Stimulated activated CD8-positive, alpha-beta memory T cell treated with anti-CD3 and anti-CD28 coated beads, Interleukin-4, amount 100 ng/mL, for 24 hours (primary cell): ENCODE measurements around the gene MBD3L2B.
"Not testable (repeated sequence)": the region's sequence is repeated elsewhere in the genome, so short reads cannot be mapped to it uniquely, and the experiment has no call there.

Experiments used
- DNase-seq: peaks from one replicate; pipeline ENCODE4 v3.0.0-alpha.2; 2020; ENCODE audit warnings: low read depth

Gene MBD3L2B

GRCh38 chr19:7021331-7021730, at the start of gene MBD3L2B:
TSS of gene MBD3L2B (minus strand) at chr19:7021431. CDS start at chr19:7021397, 34 bp downstream.
- not testable (repeated sequence) for DNase-seq

GRCh38 chr19:7069904-7070226, 48.6 kb upstream of the MBD3L2B start:
- no peak for DNase-seq

GRCh38 chr19:7069042-7069903, 48.0 kb upstream of the MBD3L2B start, which contains the start of gene ZNF557:
TSS of gene ZNF557 (plus strand) at chr19:7069703. CDS start at chr19:7075075, 5,372 bp downstream.
- peak; percentile 98 for DNase-seq

- DNase-seq = no peak
These were observed 47.4 kb upstream of the MBD3L2B start for GRCh38 chr19:7068599-7068998.

GRCh38 chr19:7067716-7068115, 46.5 kb upstream of the MBD3L2B start:
- no peak for DNase-seq

GRCh38 chr19:7067122-7067521, 45.9 kb upstream of the MBD3L2B start:
- DNase-seq = not testable (repeated sequence)

- DNase-seq = no peak
These were observed 42.7 kb upstream of the MBD3L2B start for GRCh38 chr19:7063764-7064418.

GRCh38 chr19:7063339-7063738, 42.1 kb upstream of the MBD3L2B start:
- no peak for DNase-seq

- not testable (repeated sequence) for DNase-seq
These were observed 38.7 kb upstream of the MBD3L2B start for GRCh38 chr19:7059977-7060376.

GRCh38 chr19:7058576-7058975, 37.3 kb upstream of the MBD3L2B start, which contains the start of gene MBD3L3:
TSS of gene MBD3L3 (minus strand) at chr19:7058676. CDS start at chr19:7058605, 71 bp downstream.
- DNase-seq = not testable (repeated sequence)

- not testable (repeated sequence) for DNase-seq
These were observed 35.1 kb upstream of the MBD3L2B start for GRCh38 chr19:7056371-7056770.

- not testable (repeated sequence) for DNase-seq
These were observed 34.4 kb upstream of the MBD3L2B start for GRCh38 chr19:7055679-7056078.

- not testable (repeated sequence) for DNase-seq
These were observed 33.6 kb upstream of the MBD3L2B start for GRCh38 chr19:7054635-7055368.

- DNase-seq = not testable (repeated sequence)
These were observed 31.7 kb upstream of the MBD3L2B start for GRCh38 chr19:7052896-7053295.

GRCh38 chr19:7051421-7051820, 30.2 kb upstream of the MBD3L2B start:
- DNase-seq = not testable (repeated sequence)

GRCh38 chr19:7049021-7049420, 27.8 kb upstream of the MBD3L2B start, which contains the start of gene MBD3L2:
TSS of gene MBD3L2 (plus strand) at chr19:7049321. CDS start at chr19:7049374, 53 bp downstream.
- DNase-seq = not testable (repeated sequence)

- DNase-seq = not testable (repeated sequence)
These were observed 20.3 kb upstream of the MBD3L2B start for GRCh38 chr19:7041563-7041962.

GRCh38 chr19:7040079-7040478, 18.8 kb upstream of the MBD3L2B start, which contains the start of gene MBD3L4:
TSS of gene MBD3L4 (minus strand) at chr19:7040179. CDS start at chr19:7040144, 35 bp downstream.
- DNase-seq = not testable (repeated sequence)

GRCh38 chr19:7030278-7030677, 9.0 kb upstream of the MBD3L2B start, which contains the start of gene MBD3L5:
TSS of gene MBD3L5 (plus strand) at chr19:7030578. CDS start at chr19:7030612, 34 bp downstream.
- not testable (repeated sequence) for DNase-seq

GRCh38 chr19:7028790-7029189, 7.6 kb upstream of the MBD3L2B start:
- DNase-seq = not testable (repeated sequence)

GRCh38 chr19:7018828-7019227, 2.4 kb downstream of the MBD3L2B start:
- no peak for DNase-seq

- no peak for DNase-seq
These were observed 7.6 kb downstream of the MBD3L2B start for GRCh38 chr19:7013678-7014077.
